GM12878 (cell line): ENCODE measurements around the gene NAA10.

Source experiments
- EZH2 ChIP-seq: IDR thresholded peaks from 2 replicates; pipeline ENCODE4 v1.6.1; 2012; ENCODE audit warnings: low read depth, mild to moderate bottlenecking, control low read depth, inconsistent platforms, low read length, borderline replicate concordance; ENCODE audit not compliant: control insufficient read depth
- HDGF ChIP-seq: fragments of 450-650 bp; IDR thresholded peaks from 2 replicates; pipeline ENCODE4 v1.6.1; 2016; ENCODE audit warnings: antibody characterized with exemption
- JUND ChIP-seq: IDR thresholded peaks from 2 replicates; pipeline ENCODE4 v1.6.1; 2012; ENCODE audit warnings: low read depth, mild to moderate bottlenecking, low read length, improper control_type of control experiment, moderate library complexity
- NFYA ChIP-seq: IDR thresholded peaks from 2 replicates; pipeline ENCODE4 v1.6.1; 2011; ENCODE audit warnings: low read depth, mild to moderate bottlenecking, low read length, improper control_type of control experiment, borderline replicate concordance
- POLR2A ChIP-seq: IDR thresholded peaks from 2 replicates; pipeline ENCODE4 v1.6.1; 2011; ENCODE audit warnings: low read depth, mild to moderate bottlenecking, low read length
- ZZZ3 ChIP-seq: IDR thresholded peaks from 2 replicates; pipeline ENCODE4 v1.6.1; 2011; ENCODE audit warnings: low read depth; ENCODE audit not compliant: control insufficient read depth, insufficient read length
- TF ChIP-seq, protein P1 (sequence below): fragments of 150-350 bp; IDR thresholded peaks from 2 replicates; pipeline ENCODE4 v1.6.1; 2014; ENCODE audit warnings: mild to moderate bottlenecking, low read depth, low read length
- TF ChIP-seq, protein P2 (sequence below): fragments of 150-350 bp; IDR thresholded peaks from 2 replicates; pipeline ENCODE4 v1.6.1; 2016; ENCODE audit warnings: low read depth, low read length

DNA sequence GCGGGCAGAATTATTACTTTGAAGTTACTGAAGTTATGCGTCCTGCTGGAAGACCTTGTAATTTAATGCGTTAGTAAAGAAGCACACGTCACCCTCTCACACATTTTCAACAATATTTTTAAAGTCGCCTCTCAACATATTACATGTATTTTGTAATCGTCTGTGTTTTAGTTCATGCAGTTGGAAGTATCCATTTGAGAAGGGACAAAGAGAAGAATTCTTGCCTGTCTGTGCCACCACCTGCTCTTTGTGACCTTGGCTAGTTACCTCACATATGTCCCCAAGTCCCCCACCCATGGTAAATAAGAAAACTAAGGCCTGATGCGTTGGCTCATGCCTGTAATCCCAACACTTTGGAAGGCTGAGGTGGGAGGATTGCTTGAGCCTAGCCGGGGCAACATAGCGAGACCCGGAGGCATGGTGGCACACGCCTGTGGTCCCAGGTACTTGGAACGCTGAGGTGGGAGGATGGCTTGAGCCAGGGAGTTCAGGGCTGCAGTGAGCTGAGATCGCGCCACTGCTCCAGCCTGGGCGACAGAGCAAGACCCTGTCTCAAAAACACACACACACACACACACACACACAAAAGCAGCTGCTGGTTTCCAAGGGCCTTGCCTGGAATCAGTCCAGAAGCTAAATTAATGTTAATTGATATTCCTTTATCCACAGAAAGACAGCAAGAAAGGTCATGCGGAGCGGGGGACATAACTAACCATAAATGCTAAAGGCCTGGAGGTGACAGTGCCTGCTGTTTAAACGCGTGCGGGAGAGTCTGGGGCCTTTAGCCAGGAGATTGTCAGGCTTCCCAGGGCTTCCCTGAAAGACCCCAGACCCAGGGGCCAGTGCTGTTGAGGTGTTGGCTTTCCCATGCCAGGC lies 38.5 kb upstream of the NAA10 start:
- TF ChIP-seq JUND (no peak), NFYA (no peak), EZH2 (no peak), ZZZ3 (no peak), POLR2A (no peak), HDGF (0 out of 2 replicates have a peak, but pooled peaks have one; percentile 32)
- TF ChIP-seq, protein P1, sequence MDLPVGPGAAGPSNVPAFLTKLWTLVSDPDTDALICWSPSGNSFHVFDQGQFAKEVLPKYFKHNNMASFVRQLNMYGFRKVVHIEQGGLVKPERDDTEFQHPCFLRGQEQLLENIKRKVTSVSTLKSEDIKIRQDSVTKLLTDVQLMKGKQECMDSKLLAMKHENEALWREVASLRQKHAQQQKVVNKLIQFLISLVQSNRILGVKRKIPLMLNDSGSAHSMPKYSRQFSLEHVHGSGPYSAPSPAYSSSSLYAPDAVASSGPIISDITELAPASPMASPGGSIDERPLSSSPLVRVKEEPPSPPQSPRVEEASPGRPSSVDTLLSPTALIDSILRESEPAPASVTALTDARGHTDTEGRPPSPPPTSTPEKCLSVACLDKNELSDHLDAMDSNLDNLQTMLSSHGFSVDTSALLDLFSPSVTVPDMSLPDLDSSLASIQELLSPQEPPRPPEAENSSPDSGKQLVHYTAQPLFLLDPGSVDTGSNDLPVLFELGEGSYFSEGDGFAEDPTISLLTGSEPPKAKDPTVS: no peak
- TF ChIP-seq, protein P2, sequence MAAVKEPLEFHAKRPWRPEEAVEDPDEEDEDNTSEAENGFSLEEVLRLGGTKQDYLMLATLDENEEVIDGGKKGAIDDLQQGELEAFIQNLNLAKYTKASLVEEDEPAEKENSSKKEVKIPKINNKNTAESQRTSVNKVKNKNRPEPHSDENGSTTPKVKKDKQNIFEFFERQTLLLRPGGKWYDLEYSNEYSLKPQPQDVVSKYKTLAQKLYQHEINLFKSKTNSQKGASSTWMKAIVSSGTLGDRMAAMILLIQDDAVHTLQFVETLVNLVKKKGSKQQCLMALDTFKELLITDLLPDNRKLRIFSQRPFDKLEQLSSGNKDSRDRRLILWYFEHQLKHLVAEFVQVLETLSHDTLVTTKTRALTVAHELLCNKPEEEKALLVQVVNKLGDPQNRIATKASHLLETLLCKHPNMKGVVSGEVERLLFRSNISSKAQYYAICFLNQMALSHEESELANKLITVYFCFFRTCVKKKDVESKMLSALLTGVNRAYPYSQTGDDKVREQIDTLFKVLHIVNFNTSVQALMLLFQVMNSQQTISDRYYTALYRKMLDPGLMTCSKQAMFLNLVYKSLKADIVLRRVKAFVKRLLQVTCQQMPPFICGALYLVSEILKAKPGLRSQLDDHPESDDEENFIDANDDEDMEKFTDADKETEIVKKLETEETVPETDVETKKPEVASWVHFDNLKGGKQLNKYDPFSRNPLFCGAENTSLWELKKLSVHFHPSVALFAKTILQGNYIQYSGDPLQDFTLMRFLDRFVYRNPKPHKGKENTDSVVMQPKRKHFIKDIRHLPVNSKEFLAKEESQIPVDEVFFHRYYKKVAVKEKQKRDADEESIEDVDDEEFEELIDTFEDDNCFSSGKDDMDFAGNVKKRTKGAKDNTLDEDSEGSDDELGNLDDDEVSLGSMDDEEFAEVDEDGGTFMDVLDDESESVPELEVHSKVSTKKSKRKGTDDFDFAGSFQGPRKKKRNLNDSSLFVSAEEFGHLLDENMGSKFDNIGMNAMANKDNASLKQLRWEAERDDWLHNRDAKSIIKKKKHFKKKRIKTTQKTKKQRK: no peak
